HCT116 (cell line): ENCODE data around the gene AXIN1. TPM values are rescaled to one million over a fixed set of nuclear protein-coding genes. Genes with fewer than 3 reads are reported as not detected.

Experiments used
- ATAC-seq: fragments of 200-7000 bp; cut with Tn5 transposase; 2 replicates; pipeline ENCODE4 v1.9.1; 2020; ENCODE audit warnings: mild to moderate bottlenecking, moderate library complexity
- BruUV-seq: library from RNA; stranded (reverse); fragments of 400-500 nt; replicated peaks from 2 replicates; lab custom pipeline; 2021; lab: Mats Ljungman, UMichigan
- CTCF ChIA-PET: fragments of 300-600 bp; sonication (Branson Sonifier 250); formaldehyde crosslinking; loops from one replicate; lab custom pipeline; 2021; ENCODE audit warnings: antibody characterized with exemption; lab: Charles Lee
- POLR2A ChIA-PET: fragments of 300-600, 350-600 bp; sonication (Branson Sonifier 250); formaldehyde crosslinking; loops from one replicate; lab custom pipeline; 2021; ENCODE audit warnings: antibody characterized with exemption; lab: Charles Lee
- RAD21 ChIA-PET, 2 experiments: fragments of 300-600 bp; sonication (Branson Sonifier 250); formaldehyde crosslinking; loops; one replicate each; lab custom pipeline; 2023; ENCODE audit warnings: low total read pairs in 2 of 2; ENCODE audit not compliant: uncharacterized antibody in 2 of 2, unreplicated experiment in 2 of 2, low non-redundant PET in 1 of 2; lab: Charles Lee
- DNase-seq: peaks from one replicate; pipeline ENCODE4 v3.0.0-alpha.2; 2010; ENCODE audit warnings: low read depth, low spot score
- H2AFZ ChIP-seq: fragments of 200-600 bp; shearing (Covaris generic), sonication (generic); 2 replicates; pipeline ENCODE4 v1.6.1; 2017; ENCODE audit warnings: low read depth, mixed run types, mixed read lengths, antibody characterized with exemption, low read length; ENCODE audit not compliant: poor library complexity, severe bottlenecking
- H3K27ac ChIP-seq: 2 replicates; pipeline ENCODE4 v1.5.1; 2012; ENCODE audit warnings: low read depth, low read length
- H3K27me3 ChIP-seq: fragments of 200-600 bp; sonication (generic); 2 replicates; pipeline ENCODE4 v1.6.1; 2016; ENCODE audit warnings: mixed run types, low read length, mixed read lengths; ENCODE audit not compliant: insufficient read depth
- H3K36me3 ChIP-seq, 2 experiments: fragments of 200-500 bp in 1 of 2; fragments of 200-600 bp in 1 of 2; sonication (Bioruptor generic) in 1 of 2; sonication (generic) in 1 of 2; 2 replicates each; pipeline versions ENCODE4 v1.5.1 to v1.6.1; 2014 to 2016; ENCODE audit warnings: low read length in 2 of 2, inconsistent platforms in 1 of 2, mixed read lengths in 1 of 2, mixed run types in 1 of 2; ENCODE audit not compliant: insufficient read depth in 2 of 2, control insufficient read depth in 1 of 2
- H3K4me1 ChIP-seq, 2 experiments: fragments of 200-600 bp in 1 of 2; sonication (generic) in 1 of 2; 2 replicates each; pipeline versions ENCODE4 v1.5.1 to v1.6.1; 2012 to 2017; ENCODE audit warnings: low read length in 2 of 2, inconsistent platforms in 1 of 2, mild to moderate bottlenecking in 1 of 2, mixed read lengths in 1 of 2, mixed run types in 1 of 2, moderate library complexity in 1 of 2; ENCODE audit not compliant: insufficient read depth in 2 of 2, control insufficient read depth in 1 of 2
- H3K4me2 ChIP-seq: fragments of 200-600 bp; sonication (generic); 2 replicates; pipeline ENCODE4 v1.6.1; 2017; ENCODE audit warnings: mixed run types, low read length, mixed read lengths
- H3K4me3 ChIP-seq, 2 experiments: fragments of 200-600 bp in 1 of 2; sonication (generic) in 1 of 2; replicated peaks in 1 of 2; 2 replicates each; pipeline ENCODE4 v1.5.1; 2011 to 2016; ENCODE audit warnings: low read length in 2 of 2, control low read depth in 1 of 2, low read depth in 1 of 2, mild to moderate bottlenecking in 1 of 2, mixed read lengths in 1 of 2, mixed run types in 1 of 2
- H3K79me2 ChIP-seq: fragments of 200-600 bp; sonication (generic); 2 replicates; pipeline ENCODE4 v1.6.1; 2017; ENCODE audit warnings: mild to moderate bottlenecking, mixed run types, low read length, moderate library complexity, mixed read lengths; ENCODE audit not compliant: insufficient read depth
- H3K9ac ChIP-seq: fragments of 200-600 bp; sonication (generic); 2 replicates; pipeline ENCODE4 v1.6.1; 2016; ENCODE audit warnings: low read length, mixed read lengths
- H3K9me2 ChIP-seq: fragments of 200-600 bp; sonication (generic), shearing (Covaris generic); 2 replicates; pipeline ENCODE4 v1.6.1; 2017; ENCODE audit warnings: mixed run types, mild to moderate bottlenecking, moderate library complexity; ENCODE audit not compliant: insufficient read depth
- H3K9me3 ChIP-seq, 2 experiments: fragments of 200-500 bp in 1 of 2; fragments of 200-600 bp in 1 of 2; sonication (Bioruptor generic) in 1 of 2; sonication (generic) in 1 of 2; 2 replicates each; pipeline ENCODE4 v1.6.1; 2014 to 2017; ENCODE audit warnings: low read length in 2 of 2, mixed read lengths in 2 of 2, inconsistent platforms in 1 of 2, low read depth in 1 of 2, mild to moderate bottlenecking in 1 of 2, mixed run types in 1 of 2, moderate library complexity in 1 of 2; ENCODE audit not compliant: control insufficient read depth in 1 of 2, insufficient read depth in 1 of 2
- H4K20me1 ChIP-seq: fragments of 200-600 bp; sonication (generic), shearing (Covaris generic); 2 replicates; pipeline ENCODE4 v1.6.1; 2017; ENCODE audit warnings: mixed run types, mild to moderate bottlenecking, moderate library complexity; ENCODE audit not compliant: insufficient read depth
- CBX3 ChIP-seq: IDR thresholded peaks from 2 replicates; pipeline ENCODE4 v1.6.1; 2012; ENCODE audit warnings: low read depth
- CEBPB ChIP-seq: IDR thresholded peaks from 2 replicates; pipeline ENCODE4 v1.6.1; 2012; ENCODE audit warnings: low read depth
- ELF1 ChIP-seq: IDR thresholded peaks from 2 replicates; pipeline ENCODE4 v1.6.1; 2012; ENCODE audit warnings: low read depth, borderline replicate concordance
- EZH2 ChIP-seq: fragments of 200-600 bp; sonication (generic); IDR thresholded peaks from 2 replicates; pipeline ENCODE4 v1.6.1; 2017; ENCODE audit warnings: antibody characterized with exemption, mixed run types
- EZH2phosphoT487 ChIP-seq: fragments of 200-600 bp; IDR thresholded peaks from 2 replicates; pipeline ENCODE4 v1.6.1; 2018; ENCODE audit warnings: antibody characterized with exemption, borderline replicate concordance
- FOSL1 ChIP-seq: IDR thresholded peaks from 2 replicates; pipeline ENCODE4 v1.6.1; 2012; ENCODE audit warnings: low read depth
- RAD21 ChIP-seq: IDR thresholded peaks from 2 replicates; pipeline ENCODE4 v1.6.1; 2012; ENCODE audit warnings: low read depth, mild to moderate bottlenecking
- SRF ChIP-seq: IDR thresholded peaks from 2 replicates; pipeline ENCODE4 v1.6.1; 2012; ENCODE audit warnings: low read depth
- ZFX ChIP-seq: fragments of 450-650 bp; IDR thresholded peaks from 2 replicates; pipeline ENCODE4 v1.6.1; 2017
- ZNF274 ChIP-seq: fragments of 200-500 bp; sonication (Bioruptor generic); IDR thresholded peaks from 2 replicates; pipeline ENCODE4 v1.6.1; 2014; ENCODE audit warnings: mild to moderate bottlenecking, low read depth, low read length, inconsistent platforms
- intact Hi-C: fragments of 100-400 bp; cut with micrococcal nuclease; formaldehyde crosslinking; loops from 2 replicates; pipeline ENCODE4 v1.10.0; 2022
- total RNA-seq: library from RNA; stranded (reverse); gene quantifications from one replicate; pipeline ENCODE4 v1.2.1, GENCODE V29; 2021; ENCODE audit not compliant: unreplicated experiment
- TF ChIP-seq, protein P1 (sequence below): IDR thresholded peaks from 2 replicates; pipeline ENCODE4 v1.6.1; 2011; ENCODE audit warnings: mild to moderate bottlenecking, low read length, moderate library complexity; ENCODE audit not compliant: insufficient replicate concordance; ENCODE audit errors: extremely low read depth
- TF ChIP-seq, protein P2 (sequence below): IDR thresholded peaks from 2 replicates; pipeline ENCODE4 v1.6.1; 2012
- TF ChIP-seq, protein P3 (sequence below), 3 experiments: fragments of 200-600 bp in 1 of 3; sonication (generic) in 1 of 3; IDR thresholded peaks in 2 of 3; conservative IDR thresholded peaks in 1 of 3; 2 replicates each; pipeline ENCODE4 v1.5.1; 2012 to 2017; ENCODE audit warnings: low read depth in 2 of 3, low read length in 2 of 3, antibody characterized with exemption in 1 of 3, borderline replicate concordance in 1 of 3, control low read depth in 1 of 3, mild to moderate bottlenecking in 1 of 3, mixed read lengths in 1 of 3, mixed run types in 1 of 3, moderate library complexity in 1 of 3; ENCODE audit not compliant: insufficient read depth in 1 of 3
- TF ChIP-seq, protein P4 (sequence below): IDR thresholded peaks from 2 replicates; pipeline ENCODE4 v1.6.1; 2012; ENCODE audit warnings: low read depth

The AXIN1 gene
- total RNA-seq, 1 experiment from 2014 or later, result 20.2 TPM

GRCh38 chr16:307691-308312, 44.7 kb downstream of the AXIN1 start:
- H3K9me3 ChIP-seq, result no peaks in the 10 kb centered on the region
- H3K4me2 ChIP-seq, result no peak overlapping the region
- ChIA-PET POLR2A (no interaction called here), RAD21 (no interaction called here), CTCF (no interaction called here)
- DNase-seq (no peak), ATAC-seq (no peak)
- no peak overlapping the region for H3K9ac ChIP-seq
- H2AFZ ChIP-seq, result no peak overlapping the region
- no peaks in the 10 kb centered on the region for H3K27me3 ChIP-seq
- H4K20me1 ChIP-seq, result no peaks in the 10 kb centered on the region
- H3K36me3 ChIP-seq, result no peaks in the 10 kb centered on the region; a peak in 1 of 4 replicates
- H3K79me2 ChIP-seq, result no peaks in the 10 kb centered on the region
- no peaks in the 10 kb centered on the region for H3K4me1 ChIP-seq
- intact Hi-C loops, result no loop called here
- TF ChIP-seq, protein P1, sequence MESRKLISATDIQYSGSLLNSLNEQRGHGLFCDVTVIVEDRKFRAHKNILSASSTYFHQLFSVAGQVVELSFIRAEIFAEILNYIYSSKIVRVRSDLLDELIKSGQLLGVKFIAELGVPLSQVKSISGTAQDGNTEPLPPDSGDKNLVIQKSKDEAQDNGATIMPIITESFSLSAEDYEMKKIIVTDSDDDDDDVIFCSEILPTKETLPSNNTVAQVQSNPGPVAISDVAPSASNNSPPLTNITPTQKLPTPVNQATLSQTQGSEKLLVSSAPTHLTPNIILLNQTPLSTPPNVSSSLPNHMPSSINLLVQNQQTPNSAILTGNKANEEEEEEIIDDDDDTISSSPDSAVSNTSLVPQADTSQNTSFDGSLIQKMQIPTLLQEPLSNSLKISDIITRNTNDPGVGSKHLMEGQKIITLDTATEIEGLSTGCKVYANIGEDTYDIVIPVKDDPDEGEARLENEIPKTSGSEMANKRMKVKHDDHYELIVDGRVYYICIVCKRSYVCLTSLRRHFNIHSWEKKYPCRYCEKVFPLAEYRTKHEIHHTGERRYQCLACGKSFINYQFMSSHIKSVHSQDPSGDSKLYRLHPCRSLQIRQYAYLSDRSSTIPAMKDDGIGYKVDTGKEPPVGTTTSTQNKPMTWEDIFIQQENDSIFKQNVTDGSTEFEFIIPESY, result no peak
- no peak for TF ChIP-seq ZNF274
- TF ChIP-seq, protein P2, sequence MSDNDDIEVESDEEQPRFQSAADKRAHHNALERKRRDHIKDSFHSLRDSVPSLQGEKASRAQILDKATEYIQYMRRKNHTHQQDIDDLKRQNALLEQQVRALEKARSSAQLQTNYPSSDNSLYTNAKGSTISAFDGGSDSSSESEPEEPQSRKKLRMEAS, result no peak
- TF ChIP-seq ZFX, result no peak
- TF ChIP-seq ELF1, result no peak
- TF ChIP-seq CBX3, result no peak
- no peak for TF ChIP-seq SRF
- no peak for TF ChIP-seq EZH2
- TF ChIP-seq, protein P3, sequence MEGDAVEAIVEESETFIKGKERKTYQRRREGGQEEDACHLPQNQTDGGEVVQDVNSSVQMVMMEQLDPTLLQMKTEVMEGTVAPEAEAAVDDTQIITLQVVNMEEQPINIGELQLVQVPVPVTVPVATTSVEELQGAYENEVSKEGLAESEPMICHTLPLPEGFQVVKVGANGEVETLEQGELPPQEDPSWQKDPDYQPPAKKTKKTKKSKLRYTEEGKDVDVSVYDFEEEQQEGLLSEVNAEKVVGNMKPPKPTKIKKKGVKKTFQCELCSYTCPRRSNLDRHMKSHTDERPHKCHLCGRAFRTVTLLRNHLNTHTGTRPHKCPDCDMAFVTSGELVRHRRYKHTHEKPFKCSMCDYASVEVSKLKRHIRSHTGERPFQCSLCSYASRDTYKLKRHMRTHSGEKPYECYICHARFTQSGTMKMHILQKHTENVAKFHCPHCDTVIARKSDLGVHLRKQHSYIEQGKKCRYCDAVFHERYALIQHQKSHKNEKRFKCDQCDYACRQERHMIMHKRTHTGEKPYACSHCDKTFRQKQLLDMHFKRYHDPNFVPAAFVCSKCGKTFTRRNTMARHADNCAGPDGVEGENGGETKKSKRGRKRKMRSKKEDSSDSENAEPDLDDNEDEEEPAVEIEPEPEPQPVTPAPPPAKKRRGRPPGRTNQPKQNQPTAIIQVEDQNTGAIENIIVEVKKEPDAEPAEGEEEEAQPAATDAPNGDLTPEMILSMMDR (IDR thresholded peaks at IDR 0.05 in 2 of 3, conservative IDR thresholded peaks at IDR 0.05 in 1 of 3; ENCODE audit: borderline replicate concordance in 1 of 3, insufficient read depth in 1 of 3, low read depth in 2 of 3, low read length in 2 of 3), result no peak
- TF ChIP-seq FOSL1, result no peak
- no peak for TF ChIP-seq RAD21
- no peak for TF ChIP-seq EZH2phosphoT487
- no peak for TF ChIP-seq CEBPB
- TF ChIP-seq, protein P4, sequence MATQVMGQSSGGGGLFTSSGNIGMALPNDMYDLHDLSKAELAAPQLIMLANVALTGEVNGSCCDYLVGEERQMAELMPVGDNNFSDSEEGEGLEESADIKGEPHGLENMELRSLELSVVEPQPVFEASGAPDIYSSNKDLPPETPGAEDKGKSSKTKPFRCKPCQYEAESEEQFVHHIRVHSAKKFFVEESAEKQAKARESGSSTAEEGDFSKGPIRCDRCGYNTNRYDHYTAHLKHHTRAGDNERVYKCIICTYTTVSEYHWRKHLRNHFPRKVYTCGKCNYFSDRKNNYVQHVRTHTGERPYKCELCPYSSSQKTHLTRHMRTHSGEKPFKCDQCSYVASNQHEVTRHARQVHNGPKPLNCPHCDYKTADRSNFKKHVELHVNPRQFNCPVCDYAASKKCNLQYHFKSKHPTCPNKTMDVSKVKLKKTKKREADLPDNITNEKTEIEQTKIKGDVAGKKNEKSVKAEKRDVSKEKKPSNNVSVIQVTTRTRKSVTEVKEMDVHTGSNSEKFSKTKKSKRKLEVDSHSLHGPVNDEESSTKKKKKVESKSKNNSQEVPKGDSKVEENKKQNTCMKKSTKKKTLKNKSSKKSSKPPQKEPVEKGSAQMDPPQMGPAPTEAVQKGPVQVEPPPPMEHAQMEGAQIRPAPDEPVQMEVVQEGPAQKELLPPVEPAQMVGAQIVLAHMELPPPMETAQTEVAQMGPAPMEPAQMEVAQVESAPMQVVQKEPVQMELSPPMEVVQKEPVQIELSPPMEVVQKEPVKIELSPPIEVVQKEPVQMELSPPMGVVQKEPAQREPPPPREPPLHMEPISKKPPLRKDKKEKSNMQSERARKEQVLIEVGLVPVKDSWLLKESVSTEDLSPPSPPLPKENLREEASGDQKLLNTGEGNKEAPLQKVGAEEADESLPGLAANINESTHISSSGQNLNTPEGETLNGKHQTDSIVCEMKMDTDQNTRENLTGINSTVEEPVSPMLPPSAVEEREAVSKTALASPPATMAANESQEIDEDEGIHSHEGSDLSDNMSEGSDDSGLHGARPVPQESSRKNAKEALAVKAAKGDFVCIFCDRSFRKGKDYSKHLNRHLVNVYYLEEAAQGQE, result no peak
- H3K9me2 ChIP-seq, result no peaks in the 10 kb centered on the region
- BruUV-seq, result no TSS peak
- H3K4me3 ChIP-seq, result no peak overlapping the region
- H3K27ac ChIP-seq, result no peak overlapping the region
